GM18858 (cell line): ENCODE data around the gene MYH14.

Experiments used
- ATAC-seq: cut with Tn5 transposase; IDR thresholded peaks from one replicate; pipeline ENCODE4 v1.9.1; 2021; ENCODE audit not compliant: unreplicated experiment

The MYH14 gene

GRCh38 chr19:50287331-50287730 lies 83.9 kb downstream of the MYH14 start:
- no peak for ATAC-seq

DNA sequence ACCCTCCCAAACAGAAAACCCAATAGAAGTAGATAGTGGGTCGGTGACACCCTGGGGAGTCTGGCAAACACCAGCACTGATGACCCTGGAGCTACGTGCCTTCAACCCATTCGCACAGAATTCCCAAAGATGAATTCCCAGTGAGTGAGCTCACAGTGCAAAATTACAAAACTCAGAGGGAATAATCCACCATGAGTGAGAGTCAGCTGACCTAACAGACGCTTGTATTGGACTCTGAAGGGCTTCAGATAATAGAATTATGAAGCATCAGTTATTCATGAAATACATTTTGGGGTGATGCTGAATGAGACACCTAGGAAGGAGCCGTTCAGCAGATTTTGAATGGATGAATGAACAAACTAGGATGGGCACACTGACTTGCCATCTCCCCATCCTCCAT lies 85.5 kb downstream of the MYH14 start:
- no peak for ATAC-seq

DNA sequence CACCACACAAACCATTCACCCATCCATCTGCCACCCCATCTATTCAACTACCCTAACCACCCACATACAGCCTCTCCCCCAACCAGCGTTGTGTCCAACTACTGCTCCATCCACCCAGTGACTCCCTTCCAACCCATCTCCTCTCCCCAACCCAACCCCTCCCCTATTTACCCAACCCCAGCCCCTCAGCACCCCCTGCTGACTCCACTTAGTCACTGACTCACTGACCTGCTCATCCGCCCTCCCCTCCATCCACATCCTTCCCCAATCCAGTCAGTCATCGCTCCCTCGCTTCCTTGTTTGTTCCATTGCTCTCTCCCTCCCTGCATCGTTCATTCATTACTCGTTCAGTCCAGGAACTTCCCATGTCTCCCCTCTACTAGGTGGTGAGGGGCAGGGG lies 86.6 kb downstream of the MYH14 start:
- no peak for ATAC-seq

DNA sequence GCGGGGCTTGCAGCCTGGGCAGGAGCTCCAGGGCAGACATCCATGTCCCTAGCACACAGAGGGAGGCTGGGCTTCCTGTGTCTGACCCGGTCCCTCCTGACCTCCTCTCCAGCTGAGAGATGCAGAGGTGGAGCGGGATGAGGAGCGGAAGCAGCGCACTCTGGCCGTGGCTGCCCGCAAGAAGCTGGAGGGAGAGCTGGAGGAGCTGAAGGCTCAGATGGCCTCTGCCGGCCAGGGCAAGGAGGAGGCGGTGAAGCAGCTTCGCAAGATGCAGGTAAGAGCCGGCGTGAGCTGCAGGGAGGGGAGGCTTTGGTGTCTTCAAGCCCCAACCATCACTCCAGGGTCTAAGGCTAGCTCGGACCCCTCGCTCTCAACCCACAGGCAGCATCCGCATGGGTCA lies 87.4 kb downstream of the MYH14 start:
- no peak for ATAC-seq

DNA sequence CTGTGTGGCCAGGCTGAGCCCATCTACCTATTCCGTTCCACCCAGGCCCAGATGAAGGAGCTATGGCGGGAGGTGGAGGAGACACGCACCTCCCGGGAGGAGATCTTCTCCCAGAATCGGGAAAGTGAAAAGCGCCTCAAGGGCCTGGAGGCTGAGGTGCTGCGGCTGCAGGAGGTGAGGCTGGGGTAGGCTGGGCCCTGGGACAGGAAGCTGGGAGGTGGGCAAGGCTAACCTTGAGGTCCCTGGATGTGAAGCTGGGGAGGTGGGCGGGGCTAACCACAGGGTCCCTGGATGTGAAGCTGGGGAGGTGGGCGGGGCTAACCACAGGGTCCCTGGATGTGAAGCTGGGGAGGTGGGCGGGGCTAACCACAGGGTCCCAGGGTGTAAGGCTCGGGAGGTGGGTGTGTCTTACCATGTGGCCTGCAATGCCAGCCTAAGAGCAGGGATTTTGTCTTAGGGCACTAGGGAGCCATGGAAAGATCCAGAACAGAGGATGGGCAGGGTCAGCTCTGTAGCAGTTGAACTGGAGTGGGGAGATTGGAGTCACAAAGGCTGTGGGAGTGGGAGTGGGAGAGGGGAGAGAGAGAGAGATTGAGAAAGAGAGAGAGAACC lies 88.9 kb downstream of the MYH14 start:
- no peak for ATAC-seq

DNA sequence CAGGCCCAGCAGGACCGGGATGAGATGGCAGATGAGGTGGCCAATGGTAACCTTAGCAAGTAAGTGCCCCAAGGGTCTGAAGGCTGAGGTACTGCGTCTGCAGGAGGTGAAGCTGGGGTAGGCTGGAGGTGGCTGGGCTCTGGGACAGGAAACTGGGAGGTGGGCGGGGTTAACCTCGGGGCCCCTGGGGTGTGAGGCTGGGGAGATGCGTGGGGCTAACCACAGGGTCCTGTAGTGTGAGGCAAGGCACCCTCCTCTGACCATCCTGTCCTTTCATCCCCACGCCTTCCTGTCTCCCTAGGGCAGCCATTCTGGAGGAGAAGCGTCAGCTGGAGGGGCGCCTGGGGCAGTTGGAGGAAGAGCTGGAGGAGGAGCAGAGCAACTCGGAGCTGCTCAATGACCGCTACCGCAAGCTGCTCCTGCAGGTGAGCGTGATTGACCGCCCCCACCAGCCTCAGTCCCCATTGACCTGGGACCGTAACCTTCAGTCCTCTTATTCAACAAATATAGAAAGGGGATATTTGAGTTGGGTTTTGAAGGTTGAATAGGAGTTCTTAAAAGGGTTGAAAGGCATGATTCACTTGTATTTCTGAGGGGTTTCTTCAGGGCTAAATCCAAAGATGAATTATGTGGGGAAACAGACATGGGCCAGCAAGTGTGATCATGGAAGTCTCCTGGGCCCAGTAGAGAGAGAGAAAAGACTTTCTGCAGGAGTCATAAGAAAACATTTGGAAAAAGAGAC lies 90.0 kb downstream of the MYH14 start:
- no peak for ATAC-seq

GRCh38 chr19:50300051-50300450 lies 96.6 kb downstream of the MYH14 start:
- ATAC-seq = no peak

- ATAC-seq = no peak
These were observed 97.6 kb downstream of the MYH14 start for GRCh38 chr19:50300814-50301606.

DNA sequence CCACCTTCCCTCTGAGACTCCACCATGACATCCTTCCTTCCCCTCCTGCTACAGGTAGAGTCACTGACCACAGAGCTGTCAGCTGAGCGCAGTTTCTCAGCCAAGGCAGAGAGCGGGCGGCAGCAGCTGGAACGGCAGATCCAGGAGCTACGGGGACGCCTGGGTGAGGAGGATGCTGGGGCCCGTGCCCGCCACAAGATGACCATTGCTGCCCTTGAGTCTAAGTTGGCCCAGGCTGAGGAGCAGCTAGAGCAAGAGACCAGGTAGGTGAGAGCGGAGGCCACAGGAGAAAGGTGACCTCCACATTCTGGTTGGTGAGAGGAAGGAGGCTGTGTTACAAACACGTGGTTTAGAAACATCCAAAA lies 98.2 kb downstream of the MYH14 start:
- ATAC-seq = no peak

DNA sequence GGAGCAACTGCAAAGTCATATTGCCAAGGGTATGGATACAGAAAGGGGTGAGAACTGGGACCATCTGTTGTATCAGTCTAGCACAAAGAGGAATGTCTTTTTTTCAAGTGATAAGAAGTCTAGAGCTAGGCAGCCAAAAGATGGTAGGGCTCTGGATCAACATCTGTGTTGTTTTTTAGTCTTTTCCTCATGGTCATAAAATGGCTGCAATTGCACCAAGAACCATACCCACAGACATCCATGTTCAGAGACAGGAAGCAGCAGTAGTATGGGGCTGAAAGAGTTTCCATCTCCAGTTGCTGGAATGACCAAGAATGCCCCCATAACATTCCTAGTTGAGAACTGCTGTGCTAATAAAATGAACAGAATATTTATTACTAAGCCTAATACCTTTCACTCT lies 100.1 kb downstream of the MYH14 start:
- ATAC-seq = no peak

DNA sequence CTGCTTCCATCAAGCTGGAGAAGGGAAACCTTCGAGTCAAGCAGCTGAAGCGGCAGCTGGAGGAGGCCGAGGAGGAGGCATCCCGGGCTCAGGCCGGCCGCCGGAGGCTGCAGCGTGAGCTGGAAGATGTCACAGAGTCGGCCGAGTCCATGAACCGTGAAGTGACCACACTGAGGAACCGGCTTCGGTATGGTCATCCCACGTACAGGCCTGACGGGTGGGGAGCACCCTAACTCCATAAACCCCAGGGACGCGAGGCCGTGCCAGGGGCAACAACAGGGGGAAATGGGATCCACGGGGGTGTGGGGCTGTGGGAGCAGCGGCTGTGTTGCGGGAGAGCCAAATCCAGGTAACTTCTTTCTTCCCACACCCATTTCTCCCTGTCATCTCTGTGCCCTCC lies 105.6 kb downstream of the MYH14 start:
- no peak for ATAC-seq

- no peak for ATAC-seq
These were observed 106.1 kb downstream of the MYH14 start for GRCh38 chr19:50309396-50310125.

GRCh38 chr19:50310759-50311465 lies 107.5 kb downstream of the MYH14 start:
- ATAC-seq = no peak

DNA sequence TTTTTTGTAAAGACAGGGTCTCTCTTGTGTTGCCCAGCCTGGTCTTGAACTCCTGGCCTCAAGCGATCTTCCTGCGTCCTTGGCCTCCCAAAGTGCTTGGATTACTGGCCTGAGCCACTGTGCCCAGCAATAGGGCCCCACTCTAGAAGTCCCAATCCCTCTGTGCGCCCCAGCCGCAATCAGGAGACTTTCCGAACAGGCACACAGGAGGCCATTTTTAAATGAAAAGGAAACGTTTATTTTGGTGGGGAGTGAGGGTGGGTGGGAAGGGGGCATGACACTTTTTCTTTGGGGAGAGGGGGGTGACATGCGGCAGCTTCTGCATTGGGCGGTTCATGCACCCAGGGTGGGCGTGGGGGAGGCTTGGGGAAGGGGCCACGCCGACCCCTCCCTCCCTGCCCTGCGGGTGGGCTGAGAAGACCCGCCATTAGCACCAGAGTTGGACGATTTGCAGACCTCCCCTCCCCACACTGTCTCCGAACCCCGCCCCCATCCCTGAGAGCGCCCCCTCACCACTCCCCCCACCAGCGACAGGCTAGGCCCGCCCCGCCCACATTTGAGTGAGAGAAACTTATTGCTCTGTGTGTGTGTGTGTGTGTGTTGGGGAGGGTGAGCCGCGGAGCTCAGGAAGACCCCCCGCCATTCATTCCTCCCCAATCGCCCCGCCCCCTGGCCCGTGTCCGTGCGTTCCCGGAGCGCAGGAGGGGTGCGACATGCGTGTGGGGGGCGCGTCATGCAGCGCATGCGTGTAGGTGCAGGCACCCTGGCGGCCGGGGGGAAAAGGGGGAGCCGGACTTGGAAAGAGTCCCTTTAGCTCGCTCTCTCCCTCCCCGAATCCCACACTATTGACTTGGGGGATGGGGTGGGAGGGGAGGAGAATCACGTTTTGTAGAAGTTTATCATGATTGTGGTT lies 108.6 kb downstream of the MYH14 start:
- ATAC-seq = no peak

DNA sequence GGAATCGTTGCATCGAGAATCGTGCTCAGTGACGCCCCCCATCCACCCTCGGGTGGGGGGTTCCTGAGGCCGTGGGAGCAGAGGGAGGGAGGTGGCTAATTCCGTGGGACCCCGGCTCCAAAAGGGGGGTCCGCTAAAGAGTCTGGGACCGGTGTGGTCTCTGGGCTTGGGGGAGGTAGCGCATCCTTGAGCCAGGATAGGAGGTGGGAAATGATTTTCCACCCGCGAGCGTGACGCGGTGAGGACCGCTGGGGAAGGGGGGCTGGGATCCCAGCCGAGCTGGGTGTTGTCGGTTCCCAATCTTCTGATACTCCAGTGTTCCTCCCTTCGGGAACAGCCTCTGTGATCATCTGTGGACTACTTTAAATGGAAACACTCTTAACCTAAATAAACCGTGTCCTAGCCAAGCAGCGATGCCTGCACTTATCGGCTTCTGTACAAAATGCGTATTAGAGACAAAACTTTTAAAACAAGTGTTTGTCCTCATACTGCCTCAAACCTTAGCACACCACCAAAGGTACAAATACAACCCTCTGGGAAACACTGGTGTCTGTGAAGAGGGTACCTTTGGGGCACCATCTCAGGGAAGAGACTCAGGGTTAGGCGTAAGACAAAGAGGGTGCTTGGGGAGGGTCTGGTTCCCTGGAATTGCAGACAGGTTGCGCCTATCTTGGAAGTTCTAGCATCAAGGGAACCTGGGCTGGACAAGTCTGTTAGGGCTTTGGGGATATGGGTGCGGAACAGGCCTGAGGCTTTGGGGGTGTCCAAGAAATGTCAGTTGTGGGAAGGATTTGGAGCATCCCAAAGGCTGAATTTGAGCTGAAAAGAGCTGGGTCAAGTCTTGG lies 109.8 kb downstream of the MYH14 start:
- ATAC-seq = no peak

DNA sequence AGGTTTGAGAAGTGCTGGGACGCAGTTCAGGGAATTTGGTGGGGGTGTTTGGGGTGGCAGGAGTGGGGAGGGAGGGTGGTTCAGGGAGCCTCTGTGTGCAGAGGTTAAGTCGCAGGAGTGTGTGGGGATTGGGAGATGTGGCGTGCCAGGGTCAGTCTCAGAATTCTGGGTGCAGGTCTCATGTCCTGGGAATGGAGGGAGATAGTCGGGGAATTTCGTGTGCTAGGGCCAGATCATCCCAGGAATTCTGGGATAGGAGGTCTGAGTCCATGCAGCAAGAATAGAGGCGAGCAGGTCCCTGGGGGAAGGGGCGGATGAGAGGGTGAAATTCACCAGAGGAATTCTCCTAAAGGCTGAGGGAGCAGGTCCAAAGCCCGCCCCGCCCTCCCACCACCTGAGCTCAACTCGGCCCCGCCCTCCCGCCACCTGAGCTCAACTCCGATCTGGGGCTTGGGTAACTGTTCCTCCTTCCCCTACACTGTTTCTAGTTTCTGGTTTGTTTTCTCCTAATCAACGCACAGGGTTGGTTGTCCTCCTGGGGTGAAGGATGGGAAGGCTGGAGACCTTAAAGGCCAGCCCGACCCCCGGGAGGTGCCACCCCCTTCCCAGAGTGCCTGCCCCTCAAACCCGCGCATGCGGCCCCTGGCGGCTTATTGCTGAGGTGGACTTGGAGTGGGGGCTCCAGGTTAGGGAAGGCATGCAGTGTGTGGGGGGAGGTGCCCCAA lies 110.6 kb downstream of the MYH14 start:
- ATAC-seq = no peak

- ATAC-seq = no peak
These were observed 111.6 kb downstream of the MYH14 start for GRCh38 chr19:50314724-50315708.
